Activated CD8-positive, alpha-beta memory T cell treated with anti-CD3 and anti-CD28 coated beads, Interleukin-2, amount 10 ng/mL, durations not matched to agents 7 days and 5 days (primary cell): ENCODE data around the gene CNTN1. TPM values are rescaled to one million over a fixed set of nuclear protein-coding genes. Genes with fewer than 3 reads are reported as not detected.

Experiments used
- ATAC-seq: fragments of 150-1000 bp; cut with Tn5 transposase; one replicate; pipeline ENCODE4 v1.10.0; 2021; ENCODE audit warnings: moderate library complexity
- CTCF ChIA-PET: fragments of 350-600 bp; sonication (Branson Sonifier 250); formaldehyde crosslinking; loops from one replicate; lab custom pipeline; 2021; ENCODE audit warnings: antibody characterized with exemption; lab: Charles Lee
- DNase-seq: peaks from one replicate; pipeline ENCODE4 v3.0.0-alpha.2; 2020
- H3K27ac Mint-ChIP-seq: one replicate; pipeline ENCODE4 v1.8.0; 2021; ENCODE audit warnings: mild to moderate bottlenecking, mixed read lengths
- H3K27me3 Mint-ChIP-seq: one replicate; pipeline ENCODE4 v1.8.0; 2021; ENCODE audit warnings: mixed read lengths
- H3K36me3 Mint-ChIP-seq: one replicate; pipeline ENCODE4 v1.8.0; 2021; ENCODE audit warnings: mild to moderate bottlenecking, mixed read lengths
- H3K4me1 Mint-ChIP-seq: one replicate; pipeline ENCODE4 v1.8.0; 2021; ENCODE audit warnings: mixed read lengths
- H3K4me3 Mint-ChIP-seq: one replicate; pipeline ENCODE4 v1.8.0; 2021; ENCODE audit warnings: mild to moderate bottlenecking, moderate library complexity, mixed read lengths
- H3K9me3 Mint-ChIP-seq: one replicate; pipeline ENCODE4 v1.8.0; 2022; ENCODE audit warnings: low read depth, mixed read lengths
- total RNA-seq, 2 experiments: library from RNA; stranded (reverse); gene quantifications; one replicate each; pipeline ENCODE4 v1.2.3, GENCODE V29; 2021

The CNTN1 gene
- total RNA-seq, 2 experiments from 2014 or later, result not detected

DNA sequence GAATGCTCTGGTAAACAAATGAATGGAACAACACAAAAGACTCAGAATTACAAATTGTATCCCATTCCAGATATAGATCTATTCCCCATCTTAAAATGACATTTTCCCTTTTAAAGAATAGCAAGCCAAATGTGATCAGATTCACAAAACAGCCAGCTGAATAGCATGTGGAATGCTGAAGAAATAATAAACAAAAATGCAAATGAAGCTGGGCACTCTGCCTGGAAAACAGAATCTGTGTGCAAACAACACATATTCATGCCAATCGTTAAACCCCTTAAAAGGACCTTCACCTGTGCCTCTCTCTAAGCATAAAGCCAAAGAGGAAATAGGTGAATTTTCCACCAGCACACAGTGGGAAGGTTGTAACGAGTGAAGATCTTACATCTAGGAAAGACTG, 428.0 kb downstream of the CNTN1 start:
- ATAC-seq, result no peak
- Mint-ChIP-seq H3K36me3 (no peaks in the 10 kb centered on the region), H3K4me1 (no peaks in the 10 kb centered on the region), H3K9me3 (no peaks in the 10 kb centered on the region), H3K27me3 (no peaks in the 10 kb centered on the region), H3K4me3 (no peak overlapping the region), H3K27ac (no peak overlapping the region)
- DNase-seq, result no peak
- CTCF ChIA-PET, result no interaction called here

DNA sequence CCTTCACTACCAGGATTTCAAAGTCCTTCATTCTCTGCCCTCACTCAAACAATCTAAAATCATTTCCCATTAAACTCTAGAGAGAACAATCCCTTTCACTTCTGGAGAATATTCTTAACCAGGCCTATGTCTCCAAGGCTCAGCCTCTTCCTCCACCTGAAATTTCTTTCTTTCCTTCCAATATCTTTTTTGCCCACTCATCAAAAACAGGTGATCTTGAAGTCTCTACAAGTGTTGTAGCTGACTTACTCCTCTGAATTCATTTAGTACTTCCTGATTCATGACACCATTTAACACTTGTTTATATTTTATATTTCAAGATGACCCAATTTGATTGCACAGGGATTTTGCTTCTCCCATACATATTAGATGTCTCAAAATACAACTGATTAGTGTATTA, 429.1 kb downstream of the CNTN1 start:
- CTCF ChIA-PET, result no interaction called here
- Mint-ChIP-seq H3K4me3 (no peak overlapping the region), H3K36me3 (no peaks in the 10 kb centered on the region), H3K27ac (no peak overlapping the region), H3K9me3 (no peaks in the 10 kb centered on the region), H3K4me1 (no peaks in the 10 kb centered on the region), H3K27me3 (no peaks in the 10 kb centered on the region)
- DNase-seq (no peak), ATAC-seq (no peak)
